Duodenal mucosa (tissue), 2 donors: ENCODE data around the gene LIN9.

ENCODE experiments used
- H3K27ac ChIP-seq: one replicate; pipeline ENCODE4 v1.7.0; 2013; ENCODE audit warnings: low read depth, low read length
- H3K27me3 ChIP-seq, 2 donors: one replicate each; pipeline ENCODE4 v1.7.0; 2013; ENCODE audit warnings: low read length in 2 of 2, control low read depth in 1 of 2; ENCODE audit not compliant: insufficient read depth in 2 of 2, control insufficient read depth in 1 of 2
- H3K36me3 ChIP-seq, 2 donors: one replicate each; pipeline ENCODE4 v1.7.0; 2013; ENCODE audit warnings: low read length in 2 of 2, control low read depth in 1 of 2; ENCODE audit not compliant: insufficient read depth in 2 of 2, control insufficient read depth in 1 of 2
- H3K4me1 ChIP-seq, 2 donors: one replicate each; pipeline ENCODE4 v1.7.0; 2013; ENCODE audit warnings: low read length in 2 of 2, control low read depth in 1 of 2; ENCODE audit not compliant: insufficient read depth in 2 of 2, control insufficient read depth in 1 of 2
- H3K4me3 ChIP-seq, 2 donors: one replicate each; pipeline ENCODE4 v1.7.0; 2013; ENCODE audit warnings: low read length in 2 of 2, low read depth in 1 of 2
- H3K9ac ChIP-seq, 2 donors: one replicate each; pipeline ENCODE4 v1.7.0; 2013; ENCODE audit warnings: low read length in 2 of 2, low read depth in 1 of 2
- H3K9me3 ChIP-seq, 2 donors: one replicate each; pipeline ENCODE4 v1.7.0; 2013; ENCODE audit warnings: low read length in 2 of 2, control low read depth in 1 of 2; ENCODE audit not compliant: control insufficient read depth in 1 of 2

LIN9 gene

GRCh38 chr1:226250511-226250910, 58.5 kb downstream of the LIN9 start:
- H3K9me3 ChIP-seq: no peaks in the 10 kb centered on the region

GRCh38 chr1:226248796-226249195, 60.2 kb downstream of the LIN9 start:
- Histone ChIP-seq H3K27me3 (no peaks in the 10 kb centered on the region), H3K27ac (no peak overlapping the region), H3K36me3 (peaks cover 0 to 16% of the 10 kb centered on the region in 2 donors), H3K4me3 (no peak overlapping the region), H3K9me3 (no peaks in the 10 kb centered on the region), H3K9ac (no peak overlapping the region), H3K4me1 (no peaks in the 10 kb centered on the region)

More at GRCh38 chr1:226250511-226250910, 58.5 kb downstream of the LIN9 start:
- Histone ChIP-seq H3K27ac (no peak overlapping the region), H3K4me1 (no peaks in the 10 kb centered on the region), H3K36me3 (peaks cover 0 to 12% of the 10 kb centered on the region in 2 donors), H3K9ac (no peak overlapping the region), H3K27me3 (no peaks in the 10 kb centered on the region), H3K4me3 (no peak overlapping the region)

- H3K36me3 ChIP-seq: peaks cover 0 to 16% of the 10 kb centered on the region in 2 donors
- no peaks in the 10 kb centered on the region for H3K9me3 ChIP-seq
- no peak overlapping the region for H3K9ac ChIP-seq
- no peak overlapping the region for H3K4me3 ChIP-seq
- H3K27me3 ChIP-seq: no peaks in the 10 kb centered on the region
- H3K27ac ChIP-seq: no peak overlapping the region
- H3K4me1 ChIP-seq: no peaks in the 10 kb centered on the region
These were observed 60.9 kb downstream of the LIN9 start for GRCh38 chr1:226248091-226248490.

GRCh38 chr1:226239421-226239820, 69.5 kb downstream of the LIN9 start:
- Histone ChIP-seq H3K36me3 (peaks cover 2 to 9% of the 10 kb centered on the region in 2 donors), H3K27me3 (no peaks in the 10 kb centered on the region), H3K4me1 (no peaks in the 10 kb centered on the region), H3K4me3 (no peak overlapping the region), H3K9me3 (no peaks in the 10 kb centered on the region), H3K27ac (no peak overlapping the region), H3K9ac (no peak overlapping the region)

- no peaks in the 10 kb centered on the region for H3K9me3 ChIP-seq
- H3K36me3 ChIP-seq: peaks cover 2 to 16% of the 10 kb centered on the region in 2 donors
- no peak overlapping the region for H3K9ac ChIP-seq
- no peak overlapping the region for H3K27ac ChIP-seq
- no peak overlapping the region for H3K4me3 ChIP-seq
- H3K27me3 ChIP-seq: no peaks in the 10 kb centered on the region
- H3K4me1 ChIP-seq: no peaks in the 10 kb centered on the region
These were observed 72.1 kb downstream of the LIN9 start for GRCh38 chr1:226236826-226237225.

- no peaks in the 10 kb centered on the region for H3K4me1 ChIP-seq
- H3K4me3 ChIP-seq: no peak overlapping the region
- H3K9me3 ChIP-seq: no peaks in the 10 kb centered on the region
- peaks cover 5 to 23% of the 10 kb centered on the region in 2 donors for H3K36me3 ChIP-seq
- no peak overlapping the region for H3K9ac ChIP-seq
- no peak overlapping the region for H3K27ac ChIP-seq
- no peaks in the 10 kb centered on the region for H3K27me3 ChIP-seq
These were observed 75.2 kb downstream of the LIN9 start for GRCh38 chr1:226233806-226234205.

GRCh38 chr1:226233293-226233692, 75.7 kb downstream of the LIN9 start:
- Histone ChIP-seq H3K9me3 (no peaks in the 10 kb centered on the region), H3K9ac (no peak overlapping the region), H3K27me3 (no peaks in the 10 kb centered on the region), H3K36me3 (peaks cover 5 to 23% of the 10 kb centered on the region in 2 donors), H3K27ac (no peak overlapping the region), H3K4me1 (no peaks in the 10 kb centered on the region), H3K4me3 (no peak overlapping the region)

- Histone ChIP-seq H3K9ac (no peak overlapping the region), H3K4me3 (no peak overlapping the region)
These were observed 82.4 kb downstream of the LIN9 start for GRCh38 chr1:226226601-226227000.

GRCh38 chr1:226223786-226224244, 85.1 kb downstream of the LIN9 start:
- H3K9ac ChIP-seq: peak overlapping the region in 1 of 2 donors; percentile 47
- peaks cover 0 to 5% of the 10 kb centered on the region in 2 donors for H3K4me1 ChIP-seq
- H3K9me3 ChIP-seq: no peaks in the 10 kb centered on the region
- H3K36me3 ChIP-seq: no peaks in the 10 kb centered on the region
- H3K27ac ChIP-seq: no peak overlapping the region
- H3K27me3 ChIP-seq: peaks cover 0 to 6% of the 10 kb centered on the region in 2 donors
- H3K4me3 ChIP-seq: peak overlapping the region; percentile 48 to 70

More at GRCh38 chr1:226226601-226227000, 82.4 kb downstream of the LIN9 start:
- H3K27me3 ChIP-seq: peaks cover 0 to 6% of the 10 kb centered on the region in 2 donors
- H3K9me3 ChIP-seq: no peaks in the 10 kb centered on the region
- H3K36me3 ChIP-seq: peaks cover 3 to 8% of the 10 kb centered on the region in 2 donors
- H3K27ac ChIP-seq: no peak overlapping the region
- peaks cover 0 to 5% of the 10 kb centered on the region in 2 donors for H3K4me1 ChIP-seq

GRCh38 chr1:226223157-226223785, 85.7 kb downstream of the LIN9 start, which contains the start of gene MIXL1:
MIXL1 (plus strand) TSS chr1:226223664; CDS start chr1:226223682, 18 bp downstream.
- H3K9ac ChIP-seq: peak within 1 kb of the TSS in 1 of 2 donors; percentile 47
- no peaks in the 10 kb centered on the region for H3K9me3 ChIP-seq
- H3K36me3 ChIP-seq: no peaks in the 10 kb centered on the region
- no peak within 1 kb of the TSS for H3K27ac ChIP-seq
- H3K27me3 ChIP-seq: peaks cover 0 to 6% of the 10 kb centered on the region in 2 donors
- H3K4me1 ChIP-seq: peaks cover 0 to 5% of the 10 kb centered on the region in 2 donors
- H3K4me3 ChIP-seq: peak within 1 kb of the TSS; percentile 48 to 70
